Liver (tissue), 3 donors: Measurements from ENCODE around the gene BIN1.

ENCODE experiments used
- GABPA ChIP-seq, 2 donors: IDR thresholded peaks in 1 of 2; conservative IDR thresholded peaks in 1 of 2; 2 replicates each; pipeline ENCODE4 v1.6.1; 2016; ENCODE audit warnings: antibody characterized with exemption in 2 of 2, mild to moderate bottlenecking in 1 of 2, moderate library complexity in 1 of 2
- MAX ChIP-seq: IDR thresholded peaks from 2 replicates; pipeline ENCODE4 v1.6.1; 2016; ENCODE audit warnings: antibody characterized with exemption
- RXRA ChIP-seq, 2 donors: IDR thresholded peaks; 2 replicates each; pipeline ENCODE4 v1.6.1; 2017 to 2018; ENCODE audit warnings: antibody characterized with exemption in 2 of 2, mild to moderate bottlenecking in 1 of 2
- YY1 ChIP-seq: IDR thresholded peaks from 2 replicates; pipeline ENCODE4 v1.6.1; 2016; ENCODE audit warnings: antibody characterized with exemption, mild to moderate bottlenecking
- TF ChIP-seq, protein P1 (sequence below): fragments of 150-350 bp; IDR thresholded peaks from 2 replicates; pipeline ENCODE4 v1.5.1; 2017; ENCODE audit warnings: improper control_type of control experiment, low read depth, low read length; ENCODE audit not compliant: missing input control
- TF ChIP-seq, protein P2 (sequence below): IDR thresholded peaks from 2 replicates; pipeline ENCODE4 v1.6.1; 2016; ENCODE audit warnings: antibody characterized with exemption, mild to moderate bottlenecking
- donor health status: healthy.
- donor health status: healthy.

DNA sequence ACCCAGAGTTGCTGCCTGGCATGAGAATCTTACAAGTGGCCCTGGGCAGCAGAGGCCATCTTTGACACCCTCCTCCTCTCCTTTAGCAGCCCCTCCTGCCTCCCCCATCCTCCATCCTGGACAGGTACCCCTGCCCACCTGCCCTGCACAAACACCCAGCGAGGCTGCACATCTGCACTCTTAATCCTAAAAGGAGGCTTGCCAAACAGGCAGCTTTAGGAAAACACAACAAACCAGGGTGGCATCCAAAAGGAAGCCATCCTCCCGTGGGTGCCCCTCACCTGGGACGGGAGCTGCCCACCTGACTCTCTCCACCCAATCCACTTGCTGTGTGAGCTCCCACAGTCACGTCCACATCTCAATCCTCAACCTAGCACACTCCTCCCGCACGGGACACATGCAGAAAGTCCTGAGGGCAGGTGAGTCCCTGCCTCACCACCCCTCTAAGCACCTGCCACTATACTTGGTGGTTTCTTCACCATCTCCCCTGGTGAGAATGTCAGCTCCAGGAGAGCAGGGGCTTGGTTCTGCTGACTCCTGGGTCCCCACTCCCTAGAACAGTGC lies 5.8 kb downstream of the BIN1 start:
- TF ChIP-seq MAX = no peak
- no peak for TF ChIP-seq GABPA (IDR thresholded peaks at IDR 0.05 in 1 of 2, conservative IDR thresholded peaks at IDR 0.05 in 1 of 2)
- TF ChIP-seq, protein P1, sequence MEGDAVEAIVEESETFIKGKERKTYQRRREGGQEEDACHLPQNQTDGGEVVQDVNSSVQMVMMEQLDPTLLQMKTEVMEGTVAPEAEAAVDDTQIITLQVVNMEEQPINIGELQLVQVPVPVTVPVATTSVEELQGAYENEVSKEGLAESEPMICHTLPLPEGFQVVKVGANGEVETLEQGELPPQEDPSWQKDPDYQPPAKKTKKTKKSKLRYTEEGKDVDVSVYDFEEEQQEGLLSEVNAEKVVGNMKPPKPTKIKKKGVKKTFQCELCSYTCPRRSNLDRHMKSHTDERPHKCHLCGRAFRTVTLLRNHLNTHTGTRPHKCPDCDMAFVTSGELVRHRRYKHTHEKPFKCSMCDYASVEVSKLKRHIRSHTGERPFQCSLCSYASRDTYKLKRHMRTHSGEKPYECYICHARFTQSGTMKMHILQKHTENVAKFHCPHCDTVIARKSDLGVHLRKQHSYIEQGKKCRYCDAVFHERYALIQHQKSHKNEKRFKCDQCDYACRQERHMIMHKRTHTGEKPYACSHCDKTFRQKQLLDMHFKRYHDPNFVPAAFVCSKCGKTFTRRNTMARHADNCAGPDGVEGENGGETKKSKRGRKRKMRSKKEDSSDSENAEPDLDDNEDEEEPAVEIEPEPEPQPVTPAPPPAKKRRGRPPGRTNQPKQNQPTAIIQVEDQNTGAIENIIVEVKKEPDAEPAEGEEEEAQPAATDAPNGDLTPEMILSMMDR = no peak
- no peak for TF ChIP-seq YY1
- TF ChIP-seq, protein P2, sequence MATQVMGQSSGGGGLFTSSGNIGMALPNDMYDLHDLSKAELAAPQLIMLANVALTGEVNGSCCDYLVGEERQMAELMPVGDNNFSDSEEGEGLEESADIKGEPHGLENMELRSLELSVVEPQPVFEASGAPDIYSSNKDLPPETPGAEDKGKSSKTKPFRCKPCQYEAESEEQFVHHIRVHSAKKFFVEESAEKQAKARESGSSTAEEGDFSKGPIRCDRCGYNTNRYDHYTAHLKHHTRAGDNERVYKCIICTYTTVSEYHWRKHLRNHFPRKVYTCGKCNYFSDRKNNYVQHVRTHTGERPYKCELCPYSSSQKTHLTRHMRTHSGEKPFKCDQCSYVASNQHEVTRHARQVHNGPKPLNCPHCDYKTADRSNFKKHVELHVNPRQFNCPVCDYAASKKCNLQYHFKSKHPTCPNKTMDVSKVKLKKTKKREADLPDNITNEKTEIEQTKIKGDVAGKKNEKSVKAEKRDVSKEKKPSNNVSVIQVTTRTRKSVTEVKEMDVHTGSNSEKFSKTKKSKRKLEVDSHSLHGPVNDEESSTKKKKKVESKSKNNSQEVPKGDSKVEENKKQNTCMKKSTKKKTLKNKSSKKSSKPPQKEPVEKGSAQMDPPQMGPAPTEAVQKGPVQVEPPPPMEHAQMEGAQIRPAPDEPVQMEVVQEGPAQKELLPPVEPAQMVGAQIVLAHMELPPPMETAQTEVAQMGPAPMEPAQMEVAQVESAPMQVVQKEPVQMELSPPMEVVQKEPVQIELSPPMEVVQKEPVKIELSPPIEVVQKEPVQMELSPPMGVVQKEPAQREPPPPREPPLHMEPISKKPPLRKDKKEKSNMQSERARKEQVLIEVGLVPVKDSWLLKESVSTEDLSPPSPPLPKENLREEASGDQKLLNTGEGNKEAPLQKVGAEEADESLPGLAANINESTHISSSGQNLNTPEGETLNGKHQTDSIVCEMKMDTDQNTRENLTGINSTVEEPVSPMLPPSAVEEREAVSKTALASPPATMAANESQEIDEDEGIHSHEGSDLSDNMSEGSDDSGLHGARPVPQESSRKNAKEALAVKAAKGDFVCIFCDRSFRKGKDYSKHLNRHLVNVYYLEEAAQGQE = no peak
- no peak for TF ChIP-seq RXRA (IDR thresholded peaks at IDR 0.05)
